Activated CD8-positive, alpha-beta memory T cell treated with anti-CD3 and anti-CD28 coated beads for 48 hours (primary cell): Measurements from ENCODE around the gene STX16.

Source experiments
- DNase-seq, 3 experiments: peaks; one replicate each; pipeline ENCODE4 v3.0.0-alpha.2; 2020; ENCODE audit warnings: low read depth in 2 of 3, low spot score in 2 of 3

Gene STX16

GRCh38 chr20:58709013-58709702 is 58.1 kb downstream of the STX16 start:
- no peak for DNase-seq

- no peak for DNase-seq
These were observed 58.6 kb downstream of the STX16 start for GRCh38 chr20:58709703-58710039.

GRCh38 chr20:58710481-58711265 is 59.6 kb downstream of the STX16 start:
- no peak for DNase-seq

GRCh38 chr20:58711266-58712051 is 60.4 kb downstream of the STX16 start:
- DNase-seq, result no peak

- DNase-seq, result no peak
These were observed 61.2 kb downstream of the STX16 start for GRCh38 chr20:58712151-58712791.

GRCh38 chr20:58712806-58713731 is 62.0 kb downstream of the STX16 start:
- DNase-seq, result no peak

GRCh38 chr20:58713801-58714339 is 62.8 kb downstream of the STX16 start:
- no peak for DNase-seq

GRCh38 chr20:58714340-58714922 is 63.3 kb downstream of the STX16 start:
- no peak for DNase-seq

GRCh38 chr20:58714923-58715351 is 63.9 kb downstream of the STX16 start:
- DNase-seq, result no peak

GRCh38 chr20:58715391-58715800 is 64.3 kb downstream of the STX16 start:
- DNase-seq, result no peak

- DNase-seq, result no peak
These were observed 64.9 kb downstream of the STX16 start for GRCh38 chr20:58715801-58716475.

- no peak for DNase-seq
These were observed 65.6 kb downstream of the STX16 start for GRCh38 chr20:58716476-58717277.

- DNase-seq, result no peak
These were observed 66.4 kb downstream of the STX16 start for GRCh38 chr20:58717278-58718091.

- no peak for DNase-seq
These were observed 67.1 kb downstream of the STX16 start for GRCh38 chr20:58718121-58718563.

GRCh38 chr20:58718729-58719128 is 67.6 kb downstream of the STX16 start:
- DNase-seq, result no peak

GRCh38 chr20:58719258-58719657 is 68.2 kb downstream of the STX16 start:
- no peak for DNase-seq

GRCh38 chr20:58719971-58720371 is 68.9 kb downstream of the STX16 start:
- no peak for DNase-seq
